Heart right ventricle (tissue), 16 donors: ENCODE data around the gene LBHD2. TPM values are rescaled to one million over a fixed set of nuclear protein-coding genes. Genes with fewer than 3 reads are reported as not detected.

Source experiments
- ATAC-seq, 8 donors: fragments of 200-7000 bp; cut with Tn5 transposase; one replicate each; pipeline ENCODE4 v1.9.1; 2020; ENCODE audit warnings: mild to moderate bottlenecking in 8 of 8, moderate library complexity in 8 of 8, moderate number of reproducible peaks in 1 of 8
- DNase-seq, 2 donors: peaks; one replicate each; pipeline ENCODE4 v3.0.0-alpha.2; 2020
- H3K27ac ChIP-seq, 10 donors: fragments of 200-600 bp; sonication (generic) in 2 of 10; one replicate each; pipeline versions ENCODE4 v1.5.0 to v1.8.0; 2020 to 2022; ENCODE audit warnings: mild to moderate bottlenecking in 3 of 10
- H3K27me3 ChIP-seq, 7 donors: fragments of 200-600 bp; one replicate each; pipeline ENCODE4 v1.8.0; 2021 to 2022; ENCODE audit warnings: mild to moderate bottlenecking in 2 of 7
- H3K36me3 ChIP-seq, 9 donors: fragments of 200-600 bp; sonication (generic) in 1 of 9; one replicate each; pipeline versions ENCODE4 v1.5.0 to v1.8.0; 2020 to 2022; ENCODE audit warnings: mild to moderate bottlenecking in 2 of 9
- H3K4me1 ChIP-seq, 9 donors: fragments of 200-600 bp; sonication (generic) in 1 of 9; one replicate each; pipeline versions ENCODE4 v1.5.0 to v1.8.0; 2020 to 2022; ENCODE audit warnings: mild to moderate bottlenecking in 4 of 9
- H3K4me3 ChIP-seq, 10 donors: fragments of 200-600 bp; sonication (generic) in 2 of 10; one replicate each; pipeline versions ENCODE4 v1.5.0 to v1.8.0; 2020 to 2022; ENCODE audit warnings: mild to moderate bottlenecking in 7 of 10, moderate library complexity in 2 of 10
- H3K9me3 ChIP-seq, 11 donors: fragments of 200-600 bp in 10 of 11; sonication (generic) in 2 of 11; one replicate each; pipeline versions ENCODE4 v1.5.0 to v1.8.0; 2013 to 2022; ENCODE audit warnings: mild to moderate bottlenecking in 2 of 11, control low read depth in 1 of 11, moderate library complexity in 1 of 11
- CTCF ChIP-seq, 9 donors: fragments of 200-600 bp; sonication (generic) in 2 of 9; IDR thresholded peaks; one replicate each; pipeline versions ENCODE4 v1.5.0 to v1.8.0; 2021 to 2022; ENCODE audit warnings: antibody characterized with exemption in 9 of 9, mild to moderate bottlenecking in 5 of 9, moderate library complexity in 1 of 9
- WGBS, 2 donors: extraction: QIAGEN DNeasy Blood & Tissue Kit; methylation state at CpG; one replicate each; pipeline ENCODE4 v1.1.7; 2013; ENCODE audit warnings: inconsistent platforms in 1 of 2; 5-methylcytosine and 5-hydroxymethylcytosine counted together
- intact Hi-C, 10 donors: fragments of 100-400 bp; cut with DNase I; formaldehyde crosslinking; loops; one replicate each; pipeline versions ENCODE4 v1.11.1 to v1.14.2; 2022
- polyA plus RNA-seq, 2 donors: library from polyadenylated mRNA; stranded (reverse); fragments of 200-250 nt; gene quantifications; one replicate each; pipeline ENCODE4 v1.2.3, GENCODE V29; 2013
- total RNA-seq, 10 donors: library from RNA; stranded (reverse); fragmentation: NEBNext Ultra II Directional in 3 of 10; extraction: Animal tissue kit (Norgen Biotek cat#: 25700) in 3 of 10; gene quantifications; one replicate each; pipeline versions ENCODE4 v1.2.1 to v1.2.4, GENCODE V29; 2021 to 2023
- donor health status: Arrhythmogenic right ventricular cardiomyopathy.
- donor health status: ischemic (EF 13 %, LVEDD 7.1; RV severe dilation, severe dysfunction).
- donor health status: healthy with polysubstance abuse.
- donor health status: DM: no; HTN: yes; CAD: no.
- donor health status: DM: no; HTN: no; CAD: no.
- donor health status: ischemic (EF 25% LVEDD 6.9; RV normal size, moderate dysfunction).
- donor health status: ischemic (EF 25% LVEDD 5.7; RV mildly dilated, moderate dysfunction).
- donor health status: healthy.
- donor health status: DM: yes; HTN: yes; CAD: no.
- donor health status: Ischemic cardiomyopathy.
- donor health status: ischemic (EF 35%, LVEDD 5.7; RV mildly dilated, moderate dysfunction).
- donor health status: nonischemic (EF 11% LVEDD 7.7; RV severe dilation, severe dysfunction).
- donor health status: DM: yes; HTN: yes; CAD: no.
- donor health status: PGD.
- donor health status: ischemic (EF 29% LVEDD 5.4; RV normal size, mild dysfunction).
- donor health status: nonischemic (EF 23%, LVEDD 6.1; RV moderate dilation, normal function).

The LBHD2 gene
- total and polyA plus RNA-seq, 12 donors: 0.19 TPM; not detected in 11

- ATAC-seq: no peak
- intact Hi-C loops: no loop called here
- no peak overlapping the region for H3K27ac ChIP-seq
- peaks cover 0 to 84% (median 10%) of the 10 kb centered on the region in 9 donors for H3K36me3 ChIP-seq
- TF ChIP-seq CTCF (IDR thresholded peaks at IDR 0.05): no peak
- H3K4me1 ChIP-seq: peaks cover 24 to 65% (median 49%) of the 10 kb centered on the region in 9 donors
- H3K27me3 ChIP-seq: no peaks in the 10 kb centered on the region
- no peak for DNase-seq
- 93 to 96% methylated on average over 12 of the region's 12 CpGs for WGBS, 2 donors
- H3K9me3 ChIP-seq: no peaks in the 10 kb centered on the region
- no peak overlapping the region for H3K4me3 ChIP-seq
These were observed 45.4 kb downstream of the LBHD2 start for GRCh38 chr14:103129301-103130016.

GRCh38 chr14:103130017-103130764 is 46.2 kb downstream of the LBHD2 start:
- DNase-seq: no peak
- no peak for TF ChIP-seq CTCF (IDR thresholded peaks at IDR 0.05)
- Histone ChIP-seq H3K9me3 (no peaks in the 10 kb centered on the region), H3K36me3 (peaks cover 0 to 88% (median 10%) of the 10 kb centered on the region in 9 donors), H3K27me3 (no peaks in the 10 kb centered on the region), H3K4me1 (peaks cover 18 to 58% (median 42%) of the 10 kb centered on the region in 9 donors), H3K27ac (no peak overlapping the region), H3K4me3 (no peak overlapping the region)
- WGBS, 2 donors: 94 to 95% methylated on average over 26 of the region's 26 CpGs
- no peak for ATAC-seq
- intact Hi-C loops: no loop called here

GRCh38 chr14:103130965-103131364 is 47.0 kb downstream of the LBHD2 start:
- no peak for ATAC-seq

More at GRCh38 chr14:103130965-103131364, 47.0 kb downstream of the LBHD2 start:
- 60 to 65% methylated on average over 8 of the region's 8 CpGs for WGBS, 2 donors
- intact Hi-C loops: no loop called here
- H3K9me3 ChIP-seq: no peaks in the 10 kb centered on the region
- H3K27ac ChIP-seq: no peak overlapping the region
- no peaks in the 10 kb centered on the region for H3K27me3 ChIP-seq
- no peak for TF ChIP-seq CTCF (IDR thresholded peaks at IDR 0.05)
- no peak overlapping the region for H3K4me3 ChIP-seq
- no peak for DNase-seq
- peaks cover 0 to 95% (median 10%) of the 10 kb centered on the region in 9 donors for H3K36me3 ChIP-seq
- peaks cover 18 to 50% (median 36%) of the 10 kb centered on the region in 9 donors for H3K4me1 ChIP-seq
